HG02642 (cell line): ENCODE data around the gene SORCS2.

Experiments
- ATAC-seq: cut with Tn5 transposase; IDR thresholded peaks from one replicate; pipeline ENCODE4 v1.9.1; 2021; ENCODE audit warnings: mild to moderate bottlenecking; ENCODE audit not compliant: unreplicated experiment, poor library complexity

Gene SORCS2

GRCh38 chr4:7362341-7362740, 170.0 kb downstream of the SORCS2 start:
- ATAC-seq, result no peak

- no peak for ATAC-seq
Measured at GRCh38 chr4:7362862-7363430, 170.6 kb downstream of the SORCS2 start.

GRCh38 chr4:7364979-7365378, 172.6 kb downstream of the SORCS2 start:
- ATAC-seq, result no peak

- ATAC-seq, result no peak
Measured at GRCh38 chr4:7365462-7366179, 173.3 kb downstream of the SORCS2 start.

GRCh38 chr4:7366180-7366945, 174.0 kb downstream of the SORCS2 start:
- no peak for ATAC-seq

GRCh38 chr4:7366954-7367353, 174.6 kb downstream of the SORCS2 start:
- no peak for ATAC-seq

GRCh38 chr4:7367406-7367805, 175.1 kb downstream of the SORCS2 start:
- no peak for ATAC-seq

GRCh38 chr4:7367864-7368277, 175.5 kb downstream of the SORCS2 start:
- ATAC-seq, result no peak

- no peak for ATAC-seq
Measured at GRCh38 chr4:7368296-7368695, 176.0 kb downstream of the SORCS2 start.

- no peak for ATAC-seq
Measured at GRCh38 chr4:7369511-7369910, 177.2 kb downstream of the SORCS2 start.

GRCh38 chr4:7370038-7370437, 177.7 kb downstream of the SORCS2 start:
- ATAC-seq, result no peak

- ATAC-seq, result no peak
Measured at GRCh38 chr4:7371210-7371941, 179.0 kb downstream of the SORCS2 start.

- no peak for ATAC-seq
Measured at GRCh38 chr4:7372673-7373072, 180.3 kb downstream of the SORCS2 start.

GRCh38 chr4:7374571-7374970, 182.2 kb downstream of the SORCS2 start:
- no peak for ATAC-seq

GRCh38 chr4:7375427-7375826, 183.1 kb downstream of the SORCS2 start:
- no peak for ATAC-seq

- ATAC-seq, result no peak
Measured at GRCh38 chr4:7377223-7377865, 185.0 kb downstream of the SORCS2 start.

GRCh38 chr4:7379186-7379585, 186.8 kb downstream of the SORCS2 start:
- no peak for ATAC-seq

GRCh38 chr4:7379719-7380118, 187.4 kb downstream of the SORCS2 start:
- no peak for ATAC-seq

GRCh38 chr4:7381221-7381889, 189.0 kb downstream of the SORCS2 start:
- no peak for ATAC-seq
